ENCODE measurements around the gene UGGT2.
A peak's percentile ranks its signal among the peaks of the same experiment; 100 is the strongest.

Gene UGGT2

DNA sequence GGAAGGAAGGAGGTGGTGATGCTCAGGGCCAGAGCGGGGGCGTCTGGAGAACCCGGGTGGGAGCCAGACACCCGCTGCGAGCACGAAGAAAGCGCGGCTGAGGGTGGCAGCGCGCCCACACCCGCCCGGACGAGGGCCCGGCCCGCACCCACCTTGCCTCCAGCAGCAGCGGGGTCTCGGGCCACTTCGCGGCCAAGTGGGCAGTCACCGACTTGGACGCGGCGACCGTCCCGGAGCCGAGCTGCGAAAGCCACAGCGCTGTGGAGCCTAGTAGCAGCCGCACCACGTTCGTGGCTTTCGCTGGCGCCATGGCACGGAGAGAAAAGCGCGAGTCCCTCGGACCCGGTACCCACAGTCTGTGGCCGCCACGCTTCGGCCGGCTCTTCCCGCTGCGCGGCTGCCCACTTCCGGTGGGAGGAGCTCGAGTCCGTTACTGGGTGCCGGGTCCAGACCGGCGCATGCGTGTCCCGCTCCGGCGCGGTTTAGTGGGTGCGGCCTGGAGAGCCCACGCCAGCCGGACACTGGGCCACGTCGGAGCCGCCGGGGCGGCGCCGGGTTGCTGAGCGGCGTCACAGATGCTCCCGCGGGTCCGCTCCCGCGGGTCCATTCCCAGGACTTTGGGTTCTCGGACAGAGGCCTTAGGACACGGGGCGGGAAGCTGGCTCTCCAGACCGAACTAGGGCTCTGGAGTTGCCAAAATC lies at the start of gene UGGT2:
Gene UGGT2 (minus strand): TSS at position 399 of the 701 bp plus-strand sequence. CDS start 89 bp downstream, at position 310.
- ATAC-seq (replicated peaks) = peak; percentile 90 to 92
- H3K27ac Mint-ChIP-seq = peak within 1 kb of the TSS; percentile 73
- H3K27me3 Mint-ChIP-seq = peaks cover 44 to 50% of the 10 kb centered on the region in 2 donors
- H3K4me1 Mint-ChIP-seq = peaks cover 6 to 12% of the 10 kb centered on the region in 2 donors
- peaks cover 9 to 11% of the 10 kb centered on the region in 2 donors for H3K9me3 Mint-ChIP-seq
- DNase-seq = peak; percentile 54
- H3K4me3 Mint-ChIP-seq = peak within 1 kb of the TSS; percentile 80 to 83
- peaks cover 2 to 3% of the 10 kb centered on the region in 2 donors for H3K36me3 Mint-ChIP-seq

DNA sequence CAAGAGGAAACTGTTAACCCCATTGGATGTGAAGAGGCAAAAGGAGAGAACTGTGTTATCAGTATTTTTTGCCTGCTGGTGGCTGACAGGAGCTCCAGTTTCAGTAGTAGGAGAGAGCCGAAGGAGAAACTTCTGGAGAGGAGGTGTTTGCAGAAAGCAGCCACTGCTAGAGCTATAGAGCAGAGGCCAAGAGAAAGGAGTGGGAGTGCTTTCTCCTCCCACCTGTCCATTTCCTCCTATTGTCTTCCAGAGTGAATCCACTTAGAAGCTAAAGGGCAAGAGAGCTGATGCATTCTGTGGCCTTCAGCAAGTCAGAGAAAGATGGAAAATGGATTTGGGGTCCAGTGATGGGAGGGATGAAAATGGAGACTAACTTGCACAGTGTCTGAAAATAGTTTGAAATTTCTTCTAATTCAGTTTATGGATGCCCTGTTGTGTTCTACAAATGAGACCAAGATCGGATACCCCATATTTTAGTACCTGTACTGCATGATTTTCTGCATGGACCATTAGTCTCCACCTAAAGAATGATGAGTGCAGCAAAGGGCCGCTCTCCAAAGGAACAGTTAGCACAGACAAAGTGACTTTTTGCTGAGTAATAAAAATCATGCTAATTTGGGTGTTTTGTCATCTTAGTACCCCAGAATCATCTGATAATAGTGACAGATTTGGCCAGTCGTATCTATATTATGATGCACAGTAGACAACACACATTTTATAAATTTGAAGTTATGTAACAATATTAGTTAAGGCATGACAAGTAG lies 47.4 kb upstream of the UGGT2 start:
- DNase-seq (no peak), ATAC-seq (replicated peaks) (no peak)
- peaks cover 0 to 6% of the 10 kb centered on the region in 2 donors for H3K27me3 Mint-ChIP-seq

GRCh38 chr13:96093296-96094006 lies 40.2 kb upstream of the UGGT2 start:
- Mint-ChIP-seq H3K27me3 (peaks cover 35 to 44% of the 10 kb centered on the region in 2 donors), H3K4me1 (peaks cover 0 to 2% of the 10 kb centered on the region in 2 donors), H3K27ac (no peak overlapping the region), H3K9me3 (peaks cover 0 to 2% of the 10 kb centered on the region in 2 donors), H3K36me3 (no peaks in the 10 kb centered on the region), H3K4me3 (no peak overlapping the region)
- DNase-seq = no peak
- ATAC-seq (replicated peaks) = no peak

More for the DNA sequence above, 47.4 kb upstream of the UGGT2 start:
- H3K36me3 Mint-ChIP-seq = no peaks in the 10 kb centered on the region
- no peak overlapping the region for H3K4me3 Mint-ChIP-seq
- peaks cover 0 to 5% of the 10 kb centered on the region in 2 donors for H3K9me3 Mint-ChIP-seq
- no peaks in the 10 kb centered on the region for H3K4me1 Mint-ChIP-seq
- H3K27ac Mint-ChIP-seq = no peak overlapping the region

- H3K4me1 Mint-ChIP-seq = peaks cover 0 to 2% of the 10 kb centered on the region in 2 donors
- DNase-seq (no peak), ATAC-seq (replicated peaks) (no peak)
- peak overlapping the region; percentile 39 to 56 for H3K4me3 Mint-ChIP-seq
- no peaks in the 10 kb centered on the region for H3K36me3 Mint-ChIP-seq
- H3K27ac Mint-ChIP-seq = no peak overlapping the region
- H3K27me3 Mint-ChIP-seq = peaks cover 45 to 58% of the 10 kb centered on the region in 2 donors
- no peaks in the 10 kb centered on the region for H3K9me3 Mint-ChIP-seq
Measured at GRCh38 chr13:96091164-96092117, 38.2 kb upstream of the UGGT2 start.

DNA sequence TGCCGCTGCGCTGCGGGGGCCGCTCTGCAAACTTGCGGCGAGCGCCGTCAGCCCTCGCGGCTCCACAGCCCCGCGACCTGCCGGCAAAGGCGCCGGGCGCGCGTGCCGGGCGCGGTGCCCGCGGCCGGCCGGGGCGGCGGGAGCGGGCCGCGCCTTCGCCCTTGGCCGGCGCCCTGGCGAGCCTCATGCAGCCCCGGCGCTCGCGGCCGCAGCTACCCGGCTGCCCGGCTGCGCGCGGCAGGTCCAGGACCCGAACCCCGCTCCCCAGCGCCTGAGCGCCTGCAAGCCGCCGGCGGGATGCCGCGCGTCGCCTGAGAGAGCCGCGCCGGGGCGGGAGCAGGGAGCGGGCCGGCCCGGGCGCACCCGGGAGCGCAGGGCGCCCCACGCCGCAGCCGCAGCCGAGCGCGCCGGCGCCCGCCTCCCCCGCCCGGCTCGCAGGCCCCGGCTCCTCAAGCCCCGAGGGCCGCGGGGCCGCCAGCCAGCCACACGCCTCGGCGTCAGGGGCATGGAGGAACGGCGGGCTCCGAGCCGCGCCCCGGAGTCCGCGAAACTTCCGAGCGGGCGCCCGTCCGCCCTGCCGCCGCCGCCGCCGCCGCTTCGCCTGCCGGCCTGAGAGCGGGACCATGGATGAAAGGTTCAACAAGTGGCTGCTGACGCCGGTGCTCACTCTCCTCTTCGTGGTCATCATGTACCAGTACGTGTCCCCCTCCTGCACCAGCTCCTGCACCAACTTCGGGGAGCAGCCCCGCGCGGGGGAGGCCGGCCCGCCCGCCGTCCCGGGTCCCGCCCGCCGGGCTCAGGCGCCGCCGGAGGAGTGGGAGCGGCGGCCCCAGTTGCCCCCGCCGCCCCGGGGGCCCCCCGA lies 37.3 kb upstream of the UGGT2 start:
- ATAC-seq (replicated peaks) (peak in 1 of 2 donors; percentile 16), DNase-seq (no peak)
- no peaks in the 10 kb centered on the region for H3K9me3 Mint-ChIP-seq
- no peak overlapping the region for H3K4me3 Mint-ChIP-seq
- H3K36me3 Mint-ChIP-seq = no peaks in the 10 kb centered on the region
- peaks cover 45 to 58% of the 10 kb centered on the region in 2 donors for H3K27me3 Mint-ChIP-seq
- peaks cover 0 to 2% of the 10 kb centered on the region in 2 donors for H3K4me1 Mint-ChIP-seq
- H3K27ac Mint-ChIP-seq = no peak overlapping the region

DNA sequence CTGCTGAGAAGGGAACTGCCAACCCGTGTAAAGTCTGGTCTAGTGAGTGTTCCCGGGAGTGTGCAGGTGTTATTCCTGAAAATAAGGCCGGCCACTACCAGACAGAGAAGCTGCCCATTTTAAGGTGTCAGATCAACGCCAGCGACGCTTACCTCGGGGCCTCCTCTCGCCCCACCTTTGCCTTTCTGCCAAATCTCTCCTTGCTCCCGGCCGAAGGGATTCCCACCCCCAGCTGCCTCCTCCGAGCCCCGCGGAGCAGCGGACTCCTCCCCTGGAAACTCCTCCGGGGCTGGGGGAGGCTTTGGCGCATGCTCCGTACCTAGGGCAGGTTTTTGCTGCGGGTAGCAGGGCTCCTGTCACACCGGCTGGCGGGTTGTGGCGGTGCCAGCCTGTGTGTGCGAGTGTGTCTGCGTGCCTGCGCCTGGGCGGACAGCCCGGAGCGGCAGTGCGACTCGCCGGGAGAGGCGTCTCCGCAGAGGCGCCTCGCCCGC lies 36.6 kb upstream of the UGGT2 start, which contains the start of gene HS6ST3:
Gene HS6ST3 (plus strand): TSS at position 359 of the 491 bp plus-strand sequence.
- DNase-seq (no peak), ATAC-seq (replicated peaks) (peak in 1 of 2 donors; percentile 36)

GRCh38 chr13:96089139-96089538 lies 35.9 kb upstream of the UGGT2 start:
- no peak overlapping the region for H3K27ac Mint-ChIP-seq
- H3K4me3 Mint-ChIP-seq = no peak overlapping the region
- no peaks in the 10 kb centered on the region for H3K36me3 Mint-ChIP-seq
- H3K4me1 Mint-ChIP-seq = peaks cover 0 to 2% of the 10 kb centered on the region in 2 donors
- H3K9me3 Mint-ChIP-seq = no peaks in the 10 kb centered on the region
- no peak for ATAC-seq (replicated peaks)
- H3K27me3 Mint-ChIP-seq = peaks cover 45 to 50% of the 10 kb centered on the region in 2 donors
- no peak for DNase-seq

More for the DNA sequence above, 36.6 kb upstream of the UGGT2 start, which contains the start of gene HS6ST3:
- Mint-ChIP-seq H3K4me1 (peaks cover 0 to 2% of the 10 kb centered on the region in 2 donors), H3K9me3 (no peaks in the 10 kb centered on the region), H3K27ac (no peak within 1 kb of the TSS), H3K4me3 (no peak within 1 kb of the TSS), H3K27me3 (peaks cover 45 to 56% of the 10 kb centered on the region in 2 donors), H3K36me3 (no peaks in the 10 kb centered on the region)

DNA sequence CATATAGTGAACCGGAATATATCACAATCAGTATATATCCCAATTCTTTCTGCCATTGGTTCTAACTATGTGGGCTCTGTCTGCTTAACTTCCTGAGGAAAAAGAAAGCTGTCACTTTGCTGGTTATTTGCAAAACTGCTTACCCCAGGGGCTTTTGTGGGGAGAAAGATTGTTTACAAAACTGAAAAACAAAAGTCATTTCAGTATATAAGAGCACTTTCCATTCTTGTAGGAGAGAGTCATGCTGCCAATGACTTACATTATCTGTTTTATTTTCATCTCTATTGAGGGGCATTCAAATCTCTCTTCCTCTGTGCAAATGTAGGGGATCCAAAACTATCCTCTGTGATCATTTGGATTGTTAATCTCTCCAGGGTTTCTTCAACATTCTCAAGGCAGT lies 33.5 kb upstream of the UGGT2 start:
- Mint-ChIP-seq H3K27ac (no peak overlapping the region), H3K27me3 (peaks cover 32 to 38% of the 10 kb centered on the region in 2 donors), H3K4me3 (no peak overlapping the region), H3K36me3 (no peaks in the 10 kb centered on the region), H3K9me3 (peaks cover 0 to 2% of the 10 kb centered on the region in 2 donors), H3K4me1 (peaks cover 0 to 2% of the 10 kb centered on the region in 2 donors)
- no peak for DNase-seq
- no peak for ATAC-seq (replicated peaks)

DNA sequence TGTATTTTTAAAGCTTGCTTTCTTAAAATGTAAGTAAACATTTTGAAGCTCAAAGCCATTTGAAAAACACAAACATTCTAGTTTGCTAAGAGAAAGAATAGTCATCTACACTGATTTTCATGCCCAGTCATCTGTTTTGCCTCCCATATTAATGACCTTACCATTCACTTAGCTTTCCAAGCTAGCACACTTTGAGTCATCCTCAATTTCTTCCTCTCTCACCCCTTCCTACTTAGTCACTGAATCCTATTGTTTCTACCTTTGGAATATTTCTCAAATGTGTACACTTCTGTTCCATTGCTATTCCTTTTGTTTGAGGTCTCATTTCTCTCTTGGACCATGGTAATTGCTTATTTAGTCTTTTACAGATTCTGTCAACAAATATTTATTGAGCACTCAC lies 29.4 kb upstream of the UGGT2 start:
- no peaks in the 10 kb centered on the region for H3K36me3 Mint-ChIP-seq
- peaks cover 2 to 4% of the 10 kb centered on the region in 2 donors for H3K9me3 Mint-ChIP-seq
- H3K4me1 Mint-ChIP-seq = no peaks in the 10 kb centered on the region
- peaks cover 6 to 9% of the 10 kb centered on the region in 2 donors for H3K27me3 Mint-ChIP-seq
- ATAC-seq (replicated peaks) (no peak), DNase-seq (no peak)
- no peak overlapping the region for H3K4me3 Mint-ChIP-seq
- no peak overlapping the region for H3K27ac Mint-ChIP-seq

DNA sequence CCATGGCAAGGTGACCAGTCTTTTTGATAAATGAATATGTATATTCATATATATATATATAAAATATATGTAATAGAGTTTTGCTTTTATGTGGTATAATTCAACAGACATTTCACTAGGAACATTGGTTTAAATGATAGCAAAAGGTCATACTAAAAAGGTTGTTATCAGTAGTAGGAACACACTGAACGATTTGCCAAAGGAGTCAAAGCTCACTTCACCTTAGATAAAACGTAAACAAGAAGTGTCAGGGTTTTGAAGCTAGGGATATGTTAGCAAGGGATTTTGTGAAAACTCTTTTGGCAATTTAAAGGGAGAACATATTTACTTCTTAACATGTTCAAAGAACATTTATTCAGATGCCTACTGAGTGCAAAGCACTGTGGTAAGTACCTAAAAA lies 28.7 kb upstream of the UGGT2 start:
- DNase-seq (no peak), ATAC-seq (replicated peaks) (no peak)
- Mint-ChIP-seq H3K4me1 (no peaks in the 10 kb centered on the region), H3K9me3 (peaks cover 2 to 4% of the 10 kb centered on the region in 2 donors), H3K27ac (no peak overlapping the region), H3K36me3 (no peaks in the 10 kb centered on the region), H3K27me3 (peaks cover under 1 to 2% of the 10 kb centered on the region in 2 donors), H3K4me3 (no peak overlapping the region)

- H3K4me1 Mint-ChIP-seq = no peaks in the 10 kb centered on the region
- no peaks in the 10 kb centered on the region for H3K27me3 Mint-ChIP-seq
- H3K9me3 Mint-ChIP-seq = peaks cover 2 to 4% of the 10 kb centered on the region in 2 donors
- DNase-seq = no peak
- ATAC-seq (replicated peaks) = no peak
- no peak overlapping the region for H3K4me3 Mint-ChIP-seq
- H3K27ac Mint-ChIP-seq = no peak overlapping the region
- no peaks in the 10 kb centered on the region for H3K36me3 Mint-ChIP-seq
Measured at GRCh38 chr13:96080676-96081075, 27.5 kb upstream of the UGGT2 start.

DNA sequence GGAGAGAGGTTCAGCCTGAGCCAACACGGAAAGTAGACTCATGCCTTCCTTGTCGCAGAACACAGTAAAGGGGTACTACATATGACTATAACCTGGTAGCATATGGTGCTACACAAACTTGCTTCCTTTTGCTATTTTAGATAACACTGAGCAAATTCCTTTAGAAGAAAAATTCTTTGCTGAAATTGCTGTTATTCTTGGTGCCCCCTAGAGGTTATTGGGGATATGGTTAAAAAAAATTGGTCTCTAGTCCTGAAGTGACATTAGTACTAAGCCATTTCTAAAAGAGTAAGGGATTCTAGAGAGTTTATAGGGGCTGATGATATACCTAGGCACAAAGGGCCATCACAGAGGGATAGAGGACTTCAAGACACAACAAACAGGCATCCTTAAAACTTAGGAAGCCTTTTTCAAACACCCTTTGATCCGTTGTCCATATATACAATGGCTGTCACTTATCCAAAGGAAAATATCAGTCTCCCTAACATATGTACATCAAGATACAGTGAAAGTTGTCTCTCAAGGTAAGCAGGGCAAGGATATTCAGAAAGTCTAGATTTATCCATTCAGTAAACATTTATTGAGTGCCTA lies 22.8 kb upstream of the UGGT2 start:
- Mint-ChIP-seq H3K36me3 (no peaks in the 10 kb centered on the region), H3K4me3 (no peak overlapping the region), H3K27me3 (no peaks in the 10 kb centered on the region), H3K27ac (no peak overlapping the region), H3K9me3 (peaks cover 0 to 4% of the 10 kb centered on the region in 2 donors), H3K4me1 (no peaks in the 10 kb centered on the region)
- no peak for DNase-seq
- ATAC-seq (replicated peaks) = no peak

Measured in stimulated activated naive B cell treated with anti-CD40 and anti-IgM and Interleukin-4, amounts not matched to agents 10 μg/mL and 1 μg/mL and 100 μg/mL, for 72 hours (primary cell).